AG10803 (cell line): ENCODE measurements around the gene LCN12.

Experiments
- DNase-seq: peaks from one replicate; pipeline ENCODE4 v3.0.0; 2010; ENCODE audit warnings: low read depth
- H3K4me3 ChIP-seq: 2 replicates; pipeline ENCODE4 v1.5.1; 2011; ENCODE audit warnings: mild to moderate bottlenecking, low read length, control low read depth
- TF ChIP-seq, protein P1 (sequence below): conservative IDR thresholded peaks from 2 replicates; pipeline ENCODE4 v1.5.1; 2011; ENCODE audit warnings: mild to moderate bottlenecking, low read length, control low read depth, inconsistent platforms

The LCN12 gene

DNA sequence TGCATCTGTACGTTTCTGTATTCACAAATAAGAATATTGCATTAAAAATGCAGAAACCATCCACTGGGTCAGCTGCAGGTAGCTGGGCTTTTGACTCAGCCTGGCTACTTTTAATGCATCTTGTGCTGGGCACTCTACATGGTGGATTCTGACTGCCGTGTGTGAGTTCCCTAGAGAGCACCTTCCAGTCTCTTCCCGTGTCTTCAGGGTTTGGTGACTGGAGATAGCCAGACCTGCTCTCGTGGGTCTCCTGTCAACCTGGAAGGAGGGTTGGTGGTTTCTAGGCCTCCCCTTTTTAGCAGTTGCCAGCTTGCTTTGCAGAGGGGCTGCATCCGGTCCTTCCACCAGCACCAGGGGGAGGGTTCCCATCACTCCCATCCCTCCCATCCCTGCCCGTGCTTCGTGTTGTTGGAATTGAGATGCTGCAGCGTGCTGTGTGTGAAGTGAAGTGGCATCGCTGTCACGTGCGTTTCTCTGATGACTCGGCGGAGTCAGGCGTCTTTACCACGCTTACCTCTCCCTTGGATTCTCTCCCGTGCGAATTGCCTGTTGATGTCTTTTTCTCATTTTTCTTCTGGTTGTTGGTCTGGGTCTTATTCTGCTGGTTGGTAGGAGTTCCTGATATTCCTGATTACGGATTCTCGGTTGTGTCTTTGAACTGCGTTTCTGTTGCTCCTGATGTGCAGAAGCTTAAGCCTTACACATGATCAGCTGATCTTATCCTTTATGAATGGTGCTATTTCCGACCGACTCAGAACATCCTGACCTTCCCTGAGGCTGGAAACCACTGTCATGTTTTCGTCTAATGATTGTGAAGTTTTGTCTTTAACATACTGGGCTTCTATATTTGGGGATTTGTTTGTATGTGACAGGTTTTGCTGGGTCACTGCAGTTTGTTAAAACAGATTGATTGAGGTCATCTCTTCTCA lies 24.5 kb upstream of the LCN12 start:
- DNase-seq = peak; percentile 10
- no peak overlapping the region for H3K4me3 ChIP-seq
- TF ChIP-seq, protein P1, sequence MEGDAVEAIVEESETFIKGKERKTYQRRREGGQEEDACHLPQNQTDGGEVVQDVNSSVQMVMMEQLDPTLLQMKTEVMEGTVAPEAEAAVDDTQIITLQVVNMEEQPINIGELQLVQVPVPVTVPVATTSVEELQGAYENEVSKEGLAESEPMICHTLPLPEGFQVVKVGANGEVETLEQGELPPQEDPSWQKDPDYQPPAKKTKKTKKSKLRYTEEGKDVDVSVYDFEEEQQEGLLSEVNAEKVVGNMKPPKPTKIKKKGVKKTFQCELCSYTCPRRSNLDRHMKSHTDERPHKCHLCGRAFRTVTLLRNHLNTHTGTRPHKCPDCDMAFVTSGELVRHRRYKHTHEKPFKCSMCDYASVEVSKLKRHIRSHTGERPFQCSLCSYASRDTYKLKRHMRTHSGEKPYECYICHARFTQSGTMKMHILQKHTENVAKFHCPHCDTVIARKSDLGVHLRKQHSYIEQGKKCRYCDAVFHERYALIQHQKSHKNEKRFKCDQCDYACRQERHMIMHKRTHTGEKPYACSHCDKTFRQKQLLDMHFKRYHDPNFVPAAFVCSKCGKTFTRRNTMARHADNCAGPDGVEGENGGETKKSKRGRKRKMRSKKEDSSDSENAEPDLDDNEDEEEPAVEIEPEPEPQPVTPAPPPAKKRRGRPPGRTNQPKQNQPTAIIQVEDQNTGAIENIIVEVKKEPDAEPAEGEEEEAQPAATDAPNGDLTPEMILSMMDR = no peak

DNA sequence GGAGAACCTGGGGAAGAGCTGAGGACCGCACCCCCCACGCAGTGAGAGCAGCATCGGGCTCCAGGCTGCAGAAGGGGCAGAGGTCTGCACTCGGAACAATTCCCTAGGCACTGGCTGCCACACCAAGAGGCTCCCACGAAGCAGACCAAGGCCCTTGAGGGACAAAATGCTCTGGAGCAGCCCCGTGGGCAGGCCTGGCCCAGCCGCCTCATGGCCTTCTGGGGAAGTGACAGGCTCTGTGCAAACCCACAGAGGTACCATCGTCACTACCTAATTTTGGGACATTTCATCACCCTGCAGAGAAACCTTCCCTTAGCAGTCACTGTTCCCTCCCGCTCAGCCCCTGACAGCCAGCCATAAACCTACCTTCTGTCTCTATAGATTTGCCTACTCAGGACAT lies 23.5 kb upstream of the LCN12 start:
- no peak overlapping the region for H3K4me3 ChIP-seq
- no peak for DNase-seq
- TF ChIP-seq, protein P1 = no peak

DNA sequence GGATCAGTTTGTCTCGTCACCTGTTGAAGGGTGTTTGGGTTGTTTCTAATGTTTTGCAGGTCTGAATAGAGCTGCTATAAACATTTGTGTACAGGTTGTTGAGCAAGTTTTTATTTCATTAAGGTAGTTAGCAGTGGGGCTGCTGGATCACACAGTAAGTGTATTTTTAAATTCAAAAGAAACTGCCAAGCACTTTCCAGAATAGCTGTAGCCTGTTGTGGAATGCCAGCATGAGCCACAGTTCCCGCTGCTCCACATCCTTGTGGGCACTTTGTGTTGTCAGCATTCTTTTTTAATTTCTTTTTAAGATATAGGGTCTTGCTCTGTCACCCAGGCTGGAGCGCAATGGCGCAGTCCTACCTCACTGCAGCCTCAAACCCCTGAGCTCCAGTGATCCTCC lies 22.1 kb upstream of the LCN12 start:
- TF ChIP-seq, protein P1 = no peak
- no peak overlapping the region for H3K4me3 ChIP-seq
- DNase-seq = no peak

DNA sequence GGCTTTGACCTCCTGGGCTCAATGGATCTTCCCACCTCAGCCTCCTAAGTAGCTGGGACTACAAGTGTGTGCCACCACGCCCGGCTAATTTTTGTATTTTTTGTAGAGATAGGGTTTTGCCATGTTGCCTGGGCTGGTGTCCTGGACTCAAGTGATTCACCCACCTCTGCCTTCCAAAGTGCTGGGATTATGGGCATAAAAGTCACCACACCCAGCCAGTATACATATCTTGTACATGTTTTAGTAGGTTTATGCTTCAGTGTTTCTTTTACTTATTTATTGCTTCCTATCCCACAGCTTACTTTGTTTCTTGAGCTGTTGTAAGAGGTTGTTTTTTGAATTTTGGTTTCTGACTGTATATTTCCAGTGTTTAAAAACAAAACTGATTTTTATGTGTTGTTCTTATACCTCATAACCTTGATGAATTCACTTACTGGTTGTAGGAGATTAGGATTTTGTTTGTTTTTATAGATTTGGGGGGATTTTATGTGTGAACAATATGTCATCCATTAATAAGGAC lies 20.4 kb upstream of the LCN12 start:
- H3K4me3 ChIP-seq = no peak overlapping the region
- no peak for DNase-seq
- TF ChIP-seq, protein P1 = no peak

DNA sequence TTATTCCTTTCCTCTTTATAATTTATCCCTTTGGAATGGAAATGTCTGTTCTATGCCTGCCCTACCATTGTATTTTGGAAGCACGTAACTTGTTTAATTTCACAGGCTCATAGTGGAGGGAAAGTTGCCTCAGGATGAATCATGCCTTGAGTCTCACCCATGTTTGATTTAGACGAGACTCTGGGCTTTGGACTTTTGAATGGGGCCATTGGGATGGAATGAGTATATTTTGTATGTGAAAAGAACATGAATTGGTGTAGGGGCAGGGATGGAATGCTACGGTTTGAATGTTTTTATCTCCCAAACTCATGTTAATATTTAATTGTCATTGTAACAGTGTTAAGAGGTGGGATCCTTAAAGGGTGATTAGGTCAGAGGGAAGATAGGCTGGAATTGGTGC lies 17.8 kb upstream of the LCN12 start:
- TF ChIP-seq, protein P1 = no peak
- no peak overlapping the region for H3K4me3 ChIP-seq
- DNase-seq = no peak

DNA sequence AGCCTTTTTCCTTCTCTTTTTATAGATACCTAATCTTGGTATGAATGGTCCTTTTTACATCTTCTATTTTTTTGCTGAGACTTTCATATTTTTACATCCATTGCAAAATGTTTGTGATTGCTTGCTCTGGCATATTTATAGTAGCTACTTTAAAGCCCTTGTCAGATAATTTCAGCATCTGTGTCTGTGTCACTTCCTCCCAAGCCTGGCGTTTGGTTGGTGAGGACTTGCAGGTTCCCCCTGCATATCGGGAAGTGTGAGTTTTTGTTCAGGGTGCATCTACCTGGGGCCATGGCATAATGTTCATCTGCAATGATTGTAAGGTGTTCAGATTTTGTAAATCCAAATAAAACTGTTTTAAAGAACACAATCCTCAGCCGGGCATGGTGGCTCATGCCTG lies 16.4 kb upstream of the LCN12 start:
- DNase-seq = no peak
- TF ChIP-seq, protein P1 = no peak
- H3K4me3 ChIP-seq = no peak overlapping the region

DNA sequence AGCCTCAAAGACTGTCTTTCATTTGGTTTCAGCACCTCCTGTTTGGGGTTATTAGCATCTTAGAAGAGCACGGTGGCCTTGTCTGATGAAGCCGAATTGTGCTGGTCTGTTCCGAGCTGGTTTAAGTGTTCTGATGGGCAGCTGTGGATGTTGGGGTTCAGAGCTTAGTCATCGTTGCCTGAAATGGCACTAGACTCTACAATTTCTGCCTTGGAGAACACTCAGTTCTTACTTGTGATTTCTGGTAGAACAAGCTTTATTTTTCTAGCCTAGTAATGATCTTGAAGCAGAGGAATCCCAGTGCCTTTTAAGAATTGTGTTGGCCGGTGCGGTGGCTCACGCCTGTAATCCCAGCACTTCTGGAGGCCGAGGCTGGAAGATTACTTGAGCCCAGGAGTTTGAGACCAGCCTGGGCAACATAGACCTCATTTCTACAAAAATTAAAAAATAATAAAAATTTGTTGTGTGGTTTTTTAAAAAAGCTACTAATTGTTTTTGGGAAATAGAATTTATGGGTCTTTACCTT lies 15.4 kb upstream of the LCN12 start:
- TF ChIP-seq, protein P1 = no peak
- H3K4me3 ChIP-seq = no peak overlapping the region
- no peak for DNase-seq
